Ammon's horn (tissue), 1 donor: ENCODE data around the gene MAJIN.
"Not testable (repeated sequence)": the region's sequence is repeated elsewhere in the genome, so short reads cannot be mapped to it uniquely, and the experiment has no call there.

Experiments used
- DNase-seq: peaks from one replicate; pipeline ENCODE4 v3.0.0-alpha.2; 2016; ENCODE audit warnings: low spot score

MAJIN gene

DNA sequence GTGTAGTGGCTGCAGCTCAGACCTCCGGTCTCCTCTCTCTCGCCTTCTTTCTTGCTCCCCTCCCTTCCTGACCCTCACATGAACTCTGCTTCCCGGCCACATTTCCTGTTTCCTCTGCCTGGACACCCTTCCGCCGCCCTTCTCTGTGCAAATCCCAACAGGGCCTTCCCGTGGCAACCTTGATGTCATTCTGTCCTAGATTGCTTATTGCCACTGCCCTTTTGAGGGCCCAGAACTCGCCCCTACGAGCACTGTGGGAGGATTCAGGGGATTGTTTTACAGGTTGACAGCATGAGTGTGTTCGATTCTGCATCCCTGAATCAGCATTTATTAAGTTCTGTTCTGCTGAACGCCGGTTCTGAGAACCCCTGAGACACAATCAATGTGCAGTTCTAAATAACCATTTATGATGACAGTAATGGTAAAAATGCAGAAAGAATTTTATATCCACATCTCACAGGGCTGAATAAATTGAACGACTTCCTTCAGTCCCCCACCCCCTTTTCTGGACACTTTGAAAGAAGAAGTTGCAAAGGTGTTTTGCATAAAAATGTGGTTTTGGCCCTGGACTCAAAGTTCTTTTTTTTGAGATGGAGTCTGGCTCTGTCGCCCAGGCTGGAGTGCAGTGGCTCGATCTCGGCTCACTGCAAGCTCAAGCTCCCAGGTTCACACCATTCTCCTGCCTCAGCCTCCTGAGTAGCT lies 18.5 kb upstream of the MAJIN start:
- no peak for DNase-seq

DNA sequence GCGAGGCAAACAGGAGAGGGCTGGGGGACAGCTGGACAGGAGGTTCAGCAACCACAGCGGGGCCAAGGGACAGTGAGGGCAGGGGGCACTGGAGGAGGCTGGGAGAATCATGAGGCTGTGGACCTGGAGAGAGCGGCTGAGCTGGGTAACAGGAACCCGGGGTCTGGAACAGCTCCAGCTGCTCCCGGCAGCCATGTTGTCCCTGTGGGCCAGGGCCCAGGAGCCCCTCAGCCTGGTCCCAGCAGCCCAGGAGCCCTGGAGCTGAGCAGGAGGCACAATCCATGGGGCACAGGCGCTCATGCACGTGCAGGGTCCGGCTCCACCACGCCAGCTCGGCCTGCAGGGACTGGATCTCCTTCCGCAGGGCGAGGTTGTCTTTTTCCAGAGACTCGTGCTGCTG lies 17.5 kb upstream of the MAJIN start:
- no peak for DNase-seq

DNA sequence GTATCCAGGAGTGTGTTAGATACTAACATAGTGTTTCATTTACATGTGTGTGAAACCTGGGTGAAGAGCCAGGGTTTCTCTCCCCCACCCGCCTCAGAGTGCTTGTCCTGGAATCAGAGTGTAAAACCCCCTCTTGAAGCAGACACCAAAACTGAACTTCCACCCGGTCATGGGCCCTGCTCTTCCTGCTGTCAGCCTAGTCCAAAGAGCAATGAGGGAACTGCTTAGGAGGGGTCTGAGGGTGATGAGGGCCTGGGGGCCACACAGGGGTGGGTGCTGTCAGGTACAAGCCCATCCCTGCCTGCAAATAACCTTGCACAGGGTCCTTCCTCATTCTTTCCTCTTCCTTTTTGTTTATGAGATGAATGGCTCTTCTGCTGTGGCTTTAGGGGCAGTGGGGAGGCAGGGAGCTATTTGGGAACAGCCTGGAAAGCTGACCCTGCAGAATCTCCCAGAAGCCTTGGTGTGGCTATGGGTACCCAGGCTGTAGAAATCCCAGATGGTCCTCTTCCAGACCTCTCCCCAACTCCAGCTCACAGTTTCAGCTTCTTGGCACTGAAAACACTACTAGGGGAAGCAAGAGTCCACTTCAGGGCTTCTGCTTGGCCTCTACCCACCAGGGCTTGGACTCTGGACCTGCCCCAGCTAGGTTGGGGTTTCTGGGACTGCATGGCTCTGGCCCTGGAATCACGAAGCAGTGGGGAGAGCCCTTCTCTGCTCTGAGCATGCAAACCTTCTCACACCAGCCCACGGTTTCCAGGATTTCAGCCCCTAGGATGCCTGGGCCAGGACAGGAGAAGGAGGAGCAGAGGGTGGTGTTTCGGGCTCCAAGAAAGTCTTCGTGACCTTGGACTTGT lies 16.3 kb upstream of the MAJIN start:
- DNase-seq = no peak

DNA sequence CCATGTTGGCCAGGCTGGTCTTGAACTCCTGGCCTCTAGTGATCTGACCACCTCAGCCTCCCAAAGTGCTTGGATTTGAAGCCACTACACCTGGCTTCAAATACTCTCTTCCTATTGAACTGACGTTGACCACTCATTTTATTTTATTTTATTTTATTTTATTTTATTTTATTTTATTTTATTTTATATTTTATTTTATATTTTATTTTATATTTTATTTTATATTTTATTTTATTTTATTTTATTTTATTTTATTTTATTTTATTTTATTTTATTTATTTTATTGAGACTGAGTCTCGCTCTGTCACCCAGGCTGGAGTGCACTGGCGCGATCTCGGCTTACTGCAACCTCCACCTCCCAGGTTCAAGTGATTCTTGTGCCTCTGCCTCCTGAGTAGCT lies 11.4 kb upstream of the MAJIN start:
- not testable (repeated sequence) for DNase-seq

DNA sequence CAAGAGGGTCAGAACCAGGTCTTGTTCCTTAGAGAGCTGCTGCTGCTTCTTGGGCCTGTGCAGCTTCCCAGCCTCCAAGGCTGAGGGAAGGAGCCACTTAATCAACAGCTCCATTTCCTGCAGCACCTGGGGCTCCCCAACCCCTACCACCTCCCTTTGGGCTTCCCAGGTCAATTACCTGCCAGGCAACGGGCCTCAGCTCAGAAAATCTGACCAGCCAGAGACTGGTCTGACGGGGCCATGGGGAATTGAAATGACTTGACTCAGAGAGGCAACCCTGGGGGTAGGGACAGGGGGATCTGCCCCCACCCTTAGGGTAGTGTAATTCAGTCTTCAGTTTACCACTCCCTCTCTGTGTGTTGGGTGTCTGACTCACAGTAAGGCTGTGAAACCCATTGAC lies 4.7 kb upstream of the MAJIN start:
- DNase-seq = no peak

DNA sequence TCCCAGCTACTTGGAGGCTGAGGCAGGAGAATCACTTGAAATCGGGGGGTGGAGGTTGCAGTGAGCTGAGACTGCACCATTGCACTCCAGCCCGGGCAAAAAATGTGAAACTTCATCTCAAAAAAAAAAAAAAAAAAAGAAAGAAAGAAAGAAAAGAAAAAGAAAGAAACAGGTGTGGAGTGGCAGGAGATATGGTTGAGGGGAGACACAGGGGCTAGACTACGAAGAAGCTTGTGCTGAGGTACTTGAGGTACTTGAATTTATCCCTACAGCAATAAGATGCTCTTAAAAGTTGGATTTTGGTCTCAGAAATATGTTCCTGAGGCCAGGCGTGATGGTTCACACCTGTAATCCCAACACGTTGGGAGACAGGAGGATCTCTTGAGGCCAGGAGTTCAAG lies 2.2 kb upstream of the MAJIN start:
- no peak for DNase-seq

DNA sequence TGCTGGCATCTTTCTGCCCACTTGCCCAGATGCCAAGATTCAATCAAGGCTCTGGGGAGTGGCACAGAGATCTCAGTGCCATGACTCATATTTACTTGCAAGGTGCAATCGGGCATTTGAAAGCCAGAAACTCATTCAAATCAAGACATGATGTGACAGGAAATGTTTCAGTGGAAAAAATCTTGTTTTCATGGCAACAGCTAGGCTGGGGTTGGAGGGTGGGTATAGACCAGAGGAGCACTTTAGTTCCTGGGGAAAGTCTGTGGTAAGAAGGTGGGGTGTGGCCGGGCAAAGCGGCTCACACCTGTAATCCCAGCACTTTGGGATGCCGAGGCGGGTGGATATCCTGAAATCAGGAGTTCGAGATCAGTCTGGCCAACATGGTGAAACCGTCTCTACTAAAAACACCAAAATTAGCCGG lies 1.2 kb downstream of the MAJIN start:
- no peak for DNase-seq

DNA sequence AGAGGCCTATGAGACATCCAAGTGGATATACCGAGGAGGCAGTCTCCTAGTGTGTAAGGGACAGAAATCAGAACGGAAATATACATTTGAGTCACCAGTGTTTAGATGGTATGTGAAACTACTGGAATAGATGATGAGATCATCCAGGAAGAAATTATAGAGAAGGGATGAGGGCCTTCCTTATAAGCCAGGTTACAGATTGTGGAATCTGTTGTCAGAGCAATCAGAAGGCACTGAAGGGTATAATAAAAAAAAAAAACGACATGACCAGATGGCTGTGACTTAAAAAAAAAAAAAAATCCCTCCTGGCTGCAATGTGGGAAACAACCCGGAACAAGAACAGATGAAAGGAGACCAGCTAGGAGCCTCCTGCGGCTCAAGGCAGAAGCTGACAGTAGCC lies 2.7 kb downstream of the MAJIN start:
- DNase-seq = no peak

DNA sequence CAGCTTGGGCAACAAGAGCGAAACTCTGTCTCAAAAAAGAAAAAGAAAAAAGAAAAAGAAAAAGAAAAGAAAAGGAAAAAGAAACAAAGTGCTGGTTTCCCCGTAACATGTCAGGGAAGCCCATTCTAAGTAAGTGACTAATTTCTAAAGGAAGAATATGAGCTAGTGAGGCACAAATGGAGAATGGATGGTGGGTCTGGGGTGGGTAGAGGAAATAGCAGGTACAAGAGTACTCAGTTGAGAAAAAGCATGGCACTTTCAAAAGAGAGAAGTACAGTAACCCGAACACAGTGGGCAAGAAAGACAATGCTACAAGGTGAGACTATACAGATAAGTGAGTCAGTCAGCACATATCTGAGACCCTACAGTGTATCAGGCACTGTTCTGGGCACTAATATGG lies 4.5 kb downstream of the MAJIN start:
- DNase-seq = no peak

DNA sequence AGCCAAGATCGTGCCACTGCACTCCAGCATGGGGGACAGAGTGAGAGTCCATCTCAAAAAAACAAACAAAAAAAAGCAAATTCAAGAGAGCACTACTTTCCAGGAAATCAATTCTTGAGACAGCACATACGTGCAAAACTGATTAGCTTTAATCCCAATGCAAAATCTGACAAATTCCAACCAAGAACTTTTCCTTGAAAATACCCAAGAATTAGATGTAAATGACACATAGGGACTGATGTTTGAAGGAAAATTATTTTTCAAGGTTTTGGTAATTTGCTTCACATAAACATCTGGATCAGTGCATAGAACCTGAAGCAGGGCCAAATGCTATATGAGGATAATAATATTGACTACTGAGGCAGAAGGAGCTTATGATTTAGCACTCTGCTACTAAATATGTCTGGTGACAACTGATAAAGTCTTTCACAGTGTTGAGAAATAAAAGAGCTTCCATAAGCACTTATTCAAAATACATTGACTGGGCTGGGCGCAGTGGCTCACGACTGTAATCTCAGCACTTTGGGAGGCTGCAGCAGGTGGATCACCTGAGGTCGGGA lies 8.8 kb downstream of the MAJIN start:
- DNase-seq = no peak

DNA sequence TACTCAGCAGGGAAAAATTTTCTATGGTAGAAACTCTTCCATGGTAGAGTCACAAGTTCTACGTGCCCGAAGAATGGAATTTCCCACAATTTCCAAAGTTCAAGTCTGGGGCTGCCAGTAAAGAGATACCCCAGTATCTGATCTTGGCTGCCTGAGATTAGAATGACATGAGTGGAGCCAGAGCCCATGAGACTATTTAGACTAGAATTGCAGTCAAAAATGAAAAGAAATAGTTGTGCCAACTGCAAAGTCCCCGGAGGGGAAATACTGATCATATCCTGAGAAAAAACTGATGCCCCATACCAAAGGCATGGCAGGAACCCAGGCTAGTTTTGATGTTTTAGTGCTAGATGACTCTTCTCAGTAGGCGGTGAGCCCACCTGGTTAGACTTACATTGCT lies 11.2 kb downstream of the MAJIN start:
- no peak for DNase-seq

DNA sequence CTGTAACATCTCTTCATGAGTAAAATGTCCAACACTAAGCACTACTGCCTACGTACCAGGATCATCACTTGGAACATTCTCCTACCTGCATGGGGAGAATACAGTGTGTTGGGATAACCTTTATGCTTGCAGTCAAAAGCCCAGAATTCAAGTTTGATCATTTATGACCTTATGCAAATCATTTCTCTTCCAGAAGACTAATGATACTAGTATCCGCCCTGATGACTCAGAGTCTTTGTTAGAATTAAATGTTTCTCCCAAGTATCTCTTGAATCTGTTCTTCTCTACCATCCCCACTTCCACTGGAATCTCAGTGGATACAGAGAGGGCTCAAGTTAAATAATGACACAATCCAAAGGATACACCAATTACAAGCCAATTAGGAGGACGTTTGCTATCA lies 12.4 kb downstream of the MAJIN start:
- DNase-seq = no peak

DNA sequence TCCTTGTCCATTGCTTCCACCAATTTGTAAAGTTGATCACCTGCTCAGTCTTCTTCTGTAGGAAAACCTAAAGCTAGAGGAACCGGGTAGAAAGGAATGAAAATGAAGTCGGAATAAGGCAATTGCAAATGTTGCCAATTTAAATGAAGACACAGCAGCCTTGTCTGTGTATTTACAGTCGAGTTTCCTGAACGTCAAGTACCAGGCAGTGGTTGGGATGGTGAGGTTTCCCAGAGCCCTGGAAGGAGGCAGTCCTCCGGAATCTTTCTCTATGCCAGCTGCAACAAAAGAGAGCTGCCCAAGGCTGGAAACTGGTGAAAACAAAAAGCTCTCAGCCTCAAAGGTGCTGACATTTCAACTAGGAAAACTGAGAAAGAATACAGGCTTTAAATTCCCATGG lies 17.7 kb downstream of the MAJIN start:
- DNase-seq = no peak

DNA sequence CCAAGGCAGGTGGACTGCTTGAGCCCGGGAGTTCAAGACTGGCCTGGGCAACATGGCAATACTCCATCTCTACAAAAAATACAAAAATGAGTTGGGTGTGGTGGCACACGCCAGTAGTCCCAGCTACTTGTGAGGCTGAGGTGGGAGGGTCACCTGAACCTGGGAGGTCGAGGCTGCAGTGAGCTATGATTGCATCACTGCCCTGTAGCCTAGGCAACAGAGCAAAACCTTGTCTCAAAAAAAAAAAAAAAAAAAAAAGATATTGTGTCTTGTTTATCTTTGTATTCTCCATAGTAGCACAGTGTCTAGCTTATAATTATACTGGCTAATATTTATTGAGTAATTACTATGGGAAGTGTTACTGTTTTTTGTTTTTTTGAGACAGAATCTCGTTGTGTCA lies 20.4 kb downstream of the MAJIN start:
- no peak for DNase-seq

DNA sequence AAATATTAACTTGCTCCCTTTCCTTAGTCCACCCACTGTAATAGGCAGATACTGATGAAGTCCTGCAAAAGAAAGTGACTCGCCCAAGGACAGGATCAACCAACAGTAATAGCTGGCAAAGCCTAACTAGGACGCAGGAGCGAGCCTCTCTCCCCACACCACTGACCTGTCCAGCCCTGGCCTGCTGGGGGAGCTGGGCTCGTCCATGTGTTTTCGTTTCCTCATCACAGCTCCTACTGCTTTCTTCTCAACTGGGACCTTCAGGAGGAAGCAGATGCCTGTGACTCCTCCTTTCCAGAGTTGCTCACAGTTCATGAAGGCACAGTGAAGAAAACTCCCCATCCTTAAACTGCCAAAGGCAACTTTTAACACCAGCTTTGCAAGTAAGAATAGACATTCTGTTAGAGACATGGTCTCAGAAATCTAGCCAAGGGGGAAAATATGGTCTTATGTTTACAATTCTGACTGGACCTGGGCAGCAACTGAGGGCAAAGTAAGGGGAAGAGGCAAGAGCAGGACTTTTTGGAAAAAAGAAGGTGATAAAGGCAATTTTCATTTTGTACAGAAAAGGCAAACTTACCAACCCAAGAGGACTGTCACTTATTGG lies 24.6 kb downstream of the MAJIN start:
- DNase-seq = peak; percentile 20

DNA sequence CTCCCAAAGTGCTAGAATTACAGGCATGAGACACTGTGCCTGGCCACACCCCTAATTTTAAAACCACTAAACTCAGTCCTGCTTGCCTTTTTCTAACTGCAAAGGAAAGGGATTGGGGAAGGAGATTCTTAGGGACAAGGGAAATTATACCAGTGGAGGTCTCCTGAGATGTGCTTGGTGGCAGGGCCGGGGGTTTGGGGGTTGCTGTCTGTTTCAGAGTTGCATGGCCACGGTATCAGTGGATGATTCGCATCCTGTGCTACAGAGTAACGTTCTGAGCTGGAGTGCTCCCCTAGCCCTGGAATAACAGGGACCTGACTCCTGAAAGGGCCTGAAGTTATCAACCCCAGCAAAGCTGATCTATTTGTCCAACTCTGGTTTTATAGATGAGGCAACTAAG lies 35.4 kb downstream of the MAJIN start:
- DNase-seq = no peak

DNA sequence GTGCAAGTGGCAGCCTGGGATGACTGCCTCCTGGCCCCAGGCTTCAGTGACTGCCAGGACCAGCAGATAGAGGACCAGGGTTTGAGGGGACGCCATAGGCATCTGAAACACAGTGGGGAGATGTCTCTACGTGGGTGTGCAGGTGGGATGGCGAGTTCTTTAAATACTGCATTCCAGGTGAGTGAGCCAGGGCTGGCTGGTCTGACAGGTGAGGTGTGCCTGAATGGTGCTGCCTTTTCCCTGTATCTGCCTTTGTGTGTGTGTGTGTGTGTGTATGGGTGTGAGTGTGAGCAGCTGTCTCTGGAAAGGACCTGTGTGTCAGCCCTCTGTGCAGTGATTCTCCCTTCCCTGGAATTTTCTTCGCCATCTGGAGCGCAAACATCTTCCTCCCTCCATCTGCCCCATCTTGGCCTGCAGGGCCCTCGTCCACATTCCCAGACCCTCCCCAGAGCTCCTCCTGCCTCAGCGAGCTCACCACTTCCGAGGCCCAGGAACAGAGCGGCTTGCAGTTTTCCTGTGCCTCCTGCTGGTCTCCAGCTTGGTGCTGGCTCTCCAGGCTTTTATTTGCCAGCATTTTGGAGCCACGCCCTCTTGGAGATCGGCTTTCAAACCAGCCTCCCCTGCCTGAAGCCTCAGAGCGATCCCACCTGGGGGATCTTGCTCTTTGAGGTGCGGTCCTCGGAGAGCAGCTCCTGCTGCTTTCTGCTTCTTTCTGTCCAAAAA lies 36.4 kb downstream of the MAJIN start, which contains the start of gene GPHA2:
GPHA2 (minus strand) TSS at position 535 of the 723 bp plus-strand sequence; CDS start at position 102, 433 bp downstream.
- DNase-seq = no peak

DNA sequence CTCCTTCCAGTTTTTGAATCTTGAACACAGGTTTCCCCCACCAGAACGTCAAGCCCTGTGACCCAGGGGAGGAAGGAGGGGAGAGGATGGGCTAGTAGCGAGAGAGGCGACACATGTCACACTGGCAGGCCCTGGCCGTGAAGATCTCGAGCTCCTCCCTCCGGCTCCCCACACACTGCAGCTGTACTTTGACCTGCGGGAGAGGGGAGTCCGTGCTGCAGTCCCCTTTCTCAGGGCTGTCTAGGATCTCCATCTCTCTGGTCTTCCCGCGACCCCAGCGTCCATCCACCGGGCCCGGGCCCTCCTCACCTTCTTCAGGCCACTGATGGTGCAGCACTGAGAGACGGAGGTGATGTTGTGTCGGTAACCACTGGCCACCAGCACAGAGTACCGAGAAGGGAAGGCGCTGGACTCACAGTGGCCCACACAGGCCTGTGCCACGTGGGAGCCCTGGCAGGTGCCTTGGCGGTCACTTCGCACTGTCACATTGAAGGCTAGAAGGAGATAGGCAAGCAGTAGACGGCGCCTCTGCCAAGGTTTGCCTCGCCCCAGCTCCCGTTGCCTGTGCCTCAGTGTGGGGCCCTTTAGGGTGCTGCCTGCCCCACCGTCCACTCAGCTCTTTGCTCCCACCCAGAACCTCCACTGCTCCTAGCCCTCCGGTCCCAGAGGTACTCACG lies 37.1 kb downstream of the MAJIN start:
- no peak for DNase-seq

DNA sequence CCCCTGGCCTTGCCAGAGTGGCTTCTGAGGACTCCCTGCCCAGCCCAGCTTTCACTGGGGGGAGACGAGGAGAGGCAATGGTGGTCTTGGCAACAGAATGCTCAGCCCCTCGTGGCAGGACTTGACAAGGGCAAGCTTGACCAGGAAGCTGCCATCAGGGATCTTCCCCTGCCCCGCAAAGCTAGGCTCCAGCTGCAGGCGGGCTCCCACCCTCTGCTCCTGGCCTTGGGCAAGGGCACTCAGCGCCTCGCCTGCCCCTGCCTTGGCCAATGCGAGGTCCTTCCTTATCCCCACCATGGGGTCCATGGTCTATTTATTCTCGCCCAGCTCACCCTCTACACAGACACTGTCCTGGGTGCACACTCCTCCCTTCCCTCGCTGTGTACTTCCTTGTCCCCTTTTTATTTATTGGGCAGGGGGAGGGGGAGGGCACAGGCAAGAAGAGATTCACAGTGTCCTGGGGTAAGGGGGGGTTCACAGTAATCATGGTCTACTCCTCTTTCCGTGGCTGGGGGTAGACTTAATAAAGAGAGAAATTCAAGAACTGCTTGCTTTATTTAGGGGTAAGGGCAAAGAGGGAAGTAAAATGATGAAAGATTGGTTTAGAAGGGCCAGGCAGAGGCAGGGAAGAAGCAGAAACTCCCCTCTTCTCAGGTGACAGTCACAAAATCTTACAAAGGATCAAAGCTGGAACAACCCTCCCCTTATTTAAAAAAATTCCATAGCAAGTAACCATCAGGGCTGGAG lies 37.8 kb downstream of the MAJIN start:
- no peak for DNase-seq

DNA sequence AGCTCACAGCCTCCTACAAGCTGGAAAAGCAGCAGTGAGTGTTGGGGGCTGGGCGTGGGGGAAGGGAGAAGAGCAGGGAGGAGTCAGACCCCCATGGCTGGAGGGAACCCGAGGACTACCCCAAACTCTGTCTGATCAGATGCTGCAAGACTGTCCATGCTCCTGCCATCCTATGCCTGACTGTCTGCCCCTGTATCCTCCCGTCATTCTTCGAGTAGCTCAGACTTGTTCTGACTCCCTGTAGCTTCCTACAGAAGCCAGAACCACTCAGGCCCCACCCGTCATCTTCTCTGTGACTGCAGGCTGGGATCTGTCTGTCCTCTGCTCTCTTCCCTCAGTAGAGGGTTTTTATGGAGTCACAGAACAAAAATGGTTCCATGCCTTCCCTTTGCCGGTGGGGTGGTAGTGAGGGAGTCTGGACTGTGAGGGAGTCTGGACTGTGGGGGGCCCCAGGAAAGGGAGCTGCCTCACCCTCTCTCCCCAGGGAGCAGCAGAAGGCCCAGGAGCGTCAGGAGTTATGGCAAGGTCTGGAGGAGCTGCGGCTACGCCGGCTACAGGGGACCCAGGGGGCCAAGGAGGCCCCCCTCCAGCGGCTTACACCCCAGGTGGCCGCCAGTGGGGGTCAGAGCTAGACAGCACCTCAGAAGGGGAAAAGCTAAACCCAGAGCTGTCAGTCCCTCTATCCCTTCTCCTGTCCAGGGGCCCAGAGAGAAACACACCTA lies 38.5 kb downstream of the MAJIN start:
- no peak for DNase-seq
